Testis (tissue), 2 donors: Measurements from ENCODE around the gene SETD7.

Experiments
- POLR2A ChIP-seq: fragments of 450-650 bp; IDR thresholded peaks from one replicate; pipeline ENCODE4 v1.6.1; 2017; ENCODE audit warnings: antibody characterized with exemption, mild to moderate bottlenecking, moderate library complexity
- TF ChIP-seq, protein P1 (sequence below), 3 experiments: fragments of 450-650 bp in 2 of 3; fragments of 200-600 bp in 1 of 3; sonication (generic) in 1 of 3; IDR thresholded peaks; one replicate each; pipeline ENCODE4 v1.5.1; 2016 to 2019; ENCODE audit warnings: antibody characterized with exemption in 3 of 3, mild to moderate bottlenecking in 2 of 3, moderate library complexity in 1 of 3

DNA sequence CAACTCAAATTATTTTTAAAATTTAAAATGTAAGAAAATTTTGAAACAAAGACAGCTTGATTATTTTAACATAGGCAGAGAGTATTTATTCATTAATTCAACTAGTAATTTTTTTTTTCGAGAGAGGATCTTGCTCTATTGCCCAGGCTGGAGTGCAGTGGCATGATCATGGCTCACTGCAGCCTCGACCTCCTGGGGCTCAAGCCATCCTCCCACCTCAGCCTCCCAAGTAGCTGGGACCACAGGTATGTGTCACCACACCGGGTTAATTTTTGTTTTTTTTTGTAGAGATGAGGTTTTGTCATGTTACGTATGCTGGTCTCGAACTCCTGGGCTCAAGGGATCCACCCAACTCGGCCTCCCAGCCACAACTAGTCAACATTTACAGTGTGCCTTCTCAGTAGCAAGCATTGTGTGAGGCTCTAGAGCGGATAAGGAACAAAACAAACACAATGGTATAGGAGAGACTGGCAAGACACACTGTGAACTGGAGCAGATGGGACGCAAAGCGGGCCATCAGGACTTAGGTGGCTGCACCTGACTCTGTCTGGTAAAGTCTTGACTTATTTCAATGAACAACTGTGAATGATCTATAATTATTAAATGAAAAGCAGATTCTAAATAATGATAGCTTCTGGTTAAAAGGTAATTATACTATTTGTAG lies 21.6 kb downstream of the SETD7 start:
- TF ChIP-seq, protein P1, sequence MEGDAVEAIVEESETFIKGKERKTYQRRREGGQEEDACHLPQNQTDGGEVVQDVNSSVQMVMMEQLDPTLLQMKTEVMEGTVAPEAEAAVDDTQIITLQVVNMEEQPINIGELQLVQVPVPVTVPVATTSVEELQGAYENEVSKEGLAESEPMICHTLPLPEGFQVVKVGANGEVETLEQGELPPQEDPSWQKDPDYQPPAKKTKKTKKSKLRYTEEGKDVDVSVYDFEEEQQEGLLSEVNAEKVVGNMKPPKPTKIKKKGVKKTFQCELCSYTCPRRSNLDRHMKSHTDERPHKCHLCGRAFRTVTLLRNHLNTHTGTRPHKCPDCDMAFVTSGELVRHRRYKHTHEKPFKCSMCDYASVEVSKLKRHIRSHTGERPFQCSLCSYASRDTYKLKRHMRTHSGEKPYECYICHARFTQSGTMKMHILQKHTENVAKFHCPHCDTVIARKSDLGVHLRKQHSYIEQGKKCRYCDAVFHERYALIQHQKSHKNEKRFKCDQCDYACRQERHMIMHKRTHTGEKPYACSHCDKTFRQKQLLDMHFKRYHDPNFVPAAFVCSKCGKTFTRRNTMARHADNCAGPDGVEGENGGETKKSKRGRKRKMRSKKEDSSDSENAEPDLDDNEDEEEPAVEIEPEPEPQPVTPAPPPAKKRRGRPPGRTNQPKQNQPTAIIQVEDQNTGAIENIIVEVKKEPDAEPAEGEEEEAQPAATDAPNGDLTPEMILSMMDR (IDR thresholded peaks at IDR 0.05), result no peak
- TF ChIP-seq POLR2A, result no peak
